Naive B cell (primary cell): ENCODE results near the gene FURIN. TPM values are rescaled to one million over a fixed set of nuclear protein-coding genes. Genes with fewer than 3 reads are reported as not detected.
"Not testable (repeated sequence)": the region's sequence is repeated elsewhere in the genome, so short reads cannot be mapped to it uniquely, and the experiment has no call there.

Source experiments
- ATAC-seq, 2 donors: fragments of 150-1000 bp; cut with Tn5 transposase; 2 replicates each; pipeline ENCODE4 v1.10.0; 2021; ENCODE audit warnings: low read depth in 2 of 2, mild to moderate bottlenecking in 2 of 2, moderate library complexity in 2 of 2
- DNase-seq: peaks from one replicate; pipeline ENCODE4 v3.0.0; 2022
- H3K27ac Mint-ChIP-seq, 6 donors: one replicate each; pipeline ENCODE4 v1.8.0; 2020 to 2022; ENCODE audit warnings: mild to moderate bottlenecking in 6 of 6, mixed read lengths in 6 of 6, moderate library complexity in 5 of 6, inconsistent platforms in 2 of 6
- H3K27me3 Mint-ChIP-seq, 3 donors: one replicate each; pipeline ENCODE4 v1.8.0; 2021 to 2022; ENCODE audit warnings: mixed read lengths in 3 of 3, mild to moderate bottlenecking in 1 of 3
- H3K36me3 Mint-ChIP-seq, 2 donors: one replicate each; pipeline ENCODE4 v1.8.0; 2020 to 2022; ENCODE audit warnings: mixed read lengths in 2 of 2, inconsistent platforms in 1 of 2, mild to moderate bottlenecking in 1 of 2
- H3K4me1 Mint-ChIP-seq, 3 donors: one replicate each; pipeline ENCODE4 v1.8.0; 2020 to 2022; ENCODE audit warnings: mixed read lengths in 3 of 3, inconsistent platforms in 1 of 3, mild to moderate bottlenecking in 1 of 3, moderate library complexity in 1 of 3
- H3K4me3 Mint-ChIP-seq, 8 donors: one replicate each; pipeline ENCODE4 v1.8.0; 2020 to 2022; ENCODE audit warnings: mild to moderate bottlenecking in 8 of 8, mixed read lengths in 8 of 8, moderate library complexity in 8 of 8, inconsistent platforms in 2 of 8
- H3K9me3 Mint-ChIP-seq, 7 donors: one replicate each; pipeline ENCODE4 v1.8.0; 2020 to 2022; ENCODE audit warnings: mixed read lengths in 7 of 7, mild to moderate bottlenecking in 5 of 7, inconsistent platforms in 2 of 7, moderate library complexity in 1 of 7
- polyA plus RNA-seq, 6 donors: library from polyadenylated mRNA; unstranded; fragments of 300-500 nt; fragmentation: Illumina TruSeq; gene quantifications; one replicate each; pipeline ENCODE4 v1.2.3, GENCODE V29; 2021; ENCODE audit warnings: low read depth in 6 of 6

Gene FURIN
- polyA plus RNA-seq, 6 donors from 2014 or later = 3.7 to 9.8 (median 5.8) TPM

DNA sequence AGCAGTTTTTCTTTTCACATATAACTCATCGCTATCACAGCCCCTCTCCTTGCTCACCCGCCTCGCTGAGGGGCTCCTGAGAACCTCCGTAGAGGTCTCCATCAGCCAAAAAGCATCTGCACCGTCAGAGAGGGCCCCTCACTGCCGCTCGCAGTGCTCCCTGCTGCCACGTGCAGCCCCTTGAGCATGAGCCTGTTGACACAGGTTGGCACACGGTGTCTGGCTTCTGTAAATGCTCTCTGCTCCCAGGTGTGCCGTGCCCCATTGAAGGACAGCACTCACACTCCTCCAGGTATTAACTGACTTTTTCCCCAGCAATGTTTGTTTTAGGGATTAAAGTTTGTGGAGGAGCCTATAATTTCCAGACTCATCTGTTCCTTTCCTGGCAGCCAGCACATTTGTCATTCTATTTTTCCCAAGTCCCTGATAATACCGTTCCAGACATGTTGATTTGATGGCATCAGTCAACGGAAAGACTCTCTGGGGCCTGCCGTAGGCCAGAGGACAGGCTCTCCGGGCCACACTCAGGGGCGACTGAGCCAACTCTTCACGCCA, 2.1 kb upstream of the FURIN start:
- Mint-ChIP-seq H3K36me3 (no peaks in the 10 kb centered on the region), H3K9me3 (no peaks in the 10 kb centered on the region), H3K4me3 (no peak overlapping the region), H3K27ac (peak overlapping the region in 1 of 6 donors; percentile 10), H3K27me3 (no peaks in the 10 kb centered on the region), H3K4me1 (peaks cover 31 to 46% (median 33%) of the 10 kb centered on the region in 3 donors)
- ATAC-seq (no peak), DNase-seq (no peak)

DNA sequence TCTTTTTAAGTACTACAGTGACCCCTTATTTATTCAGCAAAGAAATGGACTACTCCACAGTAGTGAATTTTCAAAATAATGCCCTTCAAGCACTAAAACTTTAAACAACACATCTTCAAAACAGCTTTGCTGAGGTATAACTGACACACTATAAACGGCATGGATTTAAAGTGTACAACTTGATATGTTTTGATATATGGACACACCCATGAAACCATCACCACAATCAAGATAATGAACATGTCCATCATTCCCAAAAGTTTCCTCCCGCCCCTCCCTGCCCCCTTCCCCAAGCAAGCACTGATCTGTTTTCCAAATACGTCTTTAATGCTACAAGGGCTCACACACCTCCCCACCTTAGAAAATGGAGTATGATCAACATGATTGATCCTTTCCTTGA, 1.6 kb upstream of the FURIN start:
- Mint-ChIP-seq H3K4me3 (peak overlapping the region in 1 of 8 donors; percentile 25), H3K9me3 (no peaks in the 10 kb centered on the region), H3K27ac (no peak overlapping the region), H3K4me1 (peaks cover 31 to 46% (median 33%) of the 10 kb centered on the region in 3 donors), H3K36me3 (no peaks in the 10 kb centered on the region), H3K27me3 (no peaks in the 10 kb centered on the region)
- DNase-seq (no peak), ATAC-seq (no peak)

DNA sequence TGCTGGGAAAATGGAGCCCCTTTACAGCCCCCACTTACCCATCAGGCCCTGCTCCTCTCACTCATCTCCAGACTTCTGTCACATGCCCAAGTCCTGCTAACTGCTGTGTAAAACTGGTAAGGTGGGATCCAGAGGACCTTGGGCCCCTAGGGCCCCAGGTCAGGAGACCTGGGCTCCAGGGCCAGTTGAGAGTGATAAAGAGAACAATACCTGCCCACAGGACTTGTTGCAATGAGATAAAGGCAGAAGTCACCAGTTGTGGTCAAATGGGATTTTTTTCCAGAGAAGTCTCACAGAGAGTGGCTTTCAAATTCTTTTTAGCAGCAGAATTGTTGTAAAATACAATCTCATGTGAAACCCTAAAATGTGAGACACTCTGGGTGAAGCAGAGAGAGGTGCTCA, 753 bp downstream of the FURIN start:
- DNase-seq = no peak
- Mint-ChIP-seq H3K27me3 (no peaks in the 10 kb centered on the region), H3K4me3 (peak overlapping the region in 7 of 8 donors; percentile 35 to 92 (median 87)), H3K36me3 (no peaks in the 10 kb centered on the region), H3K9me3 (no peaks in the 10 kb centered on the region), H3K4me1 (peaks cover 32 to 50% (median 41%) of the 10 kb centered on the region in 3 donors), H3K27ac (peak overlapping the region in 4 of 6 donors; percentile 19 to 91 (median 50))
- no peak for ATAC-seq

DNA sequence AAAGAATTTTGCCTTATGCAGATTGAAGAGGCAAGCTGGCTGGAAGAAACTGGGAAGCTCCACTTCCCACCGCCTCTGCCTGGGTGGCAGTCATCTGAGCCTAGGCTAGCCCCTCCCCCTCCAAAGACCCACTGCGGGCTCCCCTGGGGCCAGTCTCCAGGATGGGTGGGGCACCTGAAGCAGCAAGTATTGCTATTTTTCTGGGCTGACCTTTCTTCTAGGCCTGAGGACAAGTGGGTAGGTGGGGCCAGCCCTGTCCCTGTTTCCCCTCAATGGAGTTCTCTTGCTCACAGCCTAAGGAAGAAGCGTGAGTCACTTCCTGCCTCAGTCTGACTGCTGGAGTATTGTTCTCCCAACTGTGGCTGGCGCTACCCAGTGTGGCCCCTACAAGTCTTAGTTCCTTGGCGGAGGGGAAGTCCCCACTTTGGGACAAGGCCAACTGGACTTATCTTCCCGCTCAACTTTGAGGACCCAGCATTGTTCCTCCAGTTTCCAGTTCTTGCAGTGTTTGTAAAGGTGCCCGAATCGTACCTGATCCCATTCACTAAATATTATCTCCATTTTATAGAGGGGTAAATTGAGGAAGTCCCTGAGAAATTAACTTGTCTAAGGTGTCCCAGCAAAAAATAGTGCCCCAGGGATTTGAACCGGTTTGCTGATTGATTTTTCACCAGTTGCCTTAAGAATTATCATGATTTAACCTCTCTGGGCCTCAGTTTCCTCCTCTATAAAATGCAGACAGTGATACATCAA, 1.4 kb downstream of the FURIN start:
- no peaks in the 10 kb centered on the region for H3K27me3 Mint-ChIP-seq
- peak in 1 of 2 donors; percentile 20 for ATAC-seq
- DNase-seq = no peak
- peak overlapping the region in 5 of 6 donors; percentile 19 to 91 (median 87) for H3K27ac Mint-ChIP-seq
- H3K9me3 Mint-ChIP-seq = no peaks in the 10 kb centered on the region
- no peaks in the 10 kb centered on the region for H3K36me3 Mint-ChIP-seq
- H3K4me3 Mint-ChIP-seq = peak overlapping the region; percentile 83 to 93 (median 89)
- H3K4me1 Mint-ChIP-seq = peaks cover 32 to 50% (median 41%) of the 10 kb centered on the region in 3 donors

DNA sequence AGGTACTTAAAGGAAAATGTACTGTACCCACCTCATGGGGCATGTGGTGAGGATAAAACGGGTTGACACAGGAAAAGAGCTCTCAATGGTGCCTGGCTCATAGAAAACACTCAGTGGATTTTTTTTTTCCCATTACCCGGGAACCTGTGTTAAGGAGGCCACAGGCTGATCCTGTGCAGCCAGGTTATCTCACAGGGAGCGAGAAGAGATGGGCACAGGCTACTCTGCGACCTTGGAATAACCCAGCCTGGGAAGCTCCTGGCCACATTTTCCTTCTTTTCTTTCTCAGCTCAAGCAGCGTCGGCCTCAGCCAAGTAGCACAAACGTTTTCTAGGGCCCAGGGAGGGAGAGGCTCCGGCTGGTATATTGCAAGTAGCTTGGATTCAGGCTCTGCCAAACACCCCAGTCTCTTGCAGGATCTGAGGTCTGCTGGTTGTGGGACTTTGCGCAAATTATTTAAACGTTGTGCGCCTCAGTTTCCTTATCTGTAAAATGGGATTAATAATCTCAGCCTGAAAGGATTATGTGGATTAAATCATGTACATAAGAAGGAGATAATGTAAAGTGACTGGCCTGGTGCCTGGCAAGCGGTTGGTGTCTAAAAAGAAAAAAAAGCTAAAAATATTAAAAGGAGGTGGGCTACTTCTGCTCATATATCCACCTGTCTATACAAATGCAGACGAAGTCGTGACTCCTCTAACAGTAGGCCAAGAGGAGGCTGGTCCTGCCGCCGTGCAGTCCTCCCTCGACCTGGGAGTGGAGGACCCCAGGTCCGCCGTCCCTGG, 2.2 kb downstream of the FURIN start:
- no peaks in the 10 kb centered on the region for H3K36me3 Mint-ChIP-seq
- peak overlapping the region in 5 of 6 donors; percentile 61 to 93 (median 86) for H3K27ac Mint-ChIP-seq
- ATAC-seq (peak; percentile 34 to 36), DNase-seq (no peak)
- H3K27me3 Mint-ChIP-seq = no peaks in the 10 kb centered on the region
- peaks cover 32 to 49% (median 41%) of the 10 kb centered on the region in 3 donors for H3K4me1 Mint-ChIP-seq
- H3K9me3 Mint-ChIP-seq = no peaks in the 10 kb centered on the region
- peak overlapping the region; percentile 83 to 93 (median 89) for H3K4me3 Mint-ChIP-seq

DNA sequence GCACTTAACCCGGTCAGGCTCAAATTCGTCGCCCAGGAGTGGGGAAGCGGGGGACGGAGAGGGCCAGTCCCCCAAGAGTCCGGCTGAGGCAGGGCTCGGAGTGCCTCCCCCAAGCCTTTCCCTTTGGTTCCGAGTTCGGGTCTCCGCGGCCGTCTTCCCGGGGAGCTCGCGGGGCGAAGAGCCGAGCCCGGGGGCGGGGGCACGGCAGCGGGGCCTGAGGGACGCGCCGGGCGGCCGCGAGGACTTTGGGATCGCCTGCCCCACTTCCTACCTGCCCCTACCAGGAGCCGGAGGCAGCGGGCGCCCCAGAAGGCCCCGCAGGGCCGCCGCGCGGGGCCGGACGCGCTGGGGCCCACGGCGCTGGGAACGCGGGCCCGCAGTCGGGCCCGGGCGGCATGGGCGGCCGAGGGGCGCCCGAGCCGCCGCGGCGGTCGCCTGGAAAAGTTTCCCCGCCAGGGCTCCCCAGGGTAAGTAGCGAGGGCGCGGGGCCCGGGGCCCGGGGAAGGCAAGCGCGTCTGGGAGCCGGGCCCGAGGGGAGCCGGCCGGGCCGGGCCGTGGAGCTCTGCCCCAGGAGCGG, 2.8 kb downstream of the FURIN start:
- Mint-ChIP-seq H3K9me3 (no peaks in the 10 kb centered on the region), H3K27me3 (no peaks in the 10 kb centered on the region)

DNA sequence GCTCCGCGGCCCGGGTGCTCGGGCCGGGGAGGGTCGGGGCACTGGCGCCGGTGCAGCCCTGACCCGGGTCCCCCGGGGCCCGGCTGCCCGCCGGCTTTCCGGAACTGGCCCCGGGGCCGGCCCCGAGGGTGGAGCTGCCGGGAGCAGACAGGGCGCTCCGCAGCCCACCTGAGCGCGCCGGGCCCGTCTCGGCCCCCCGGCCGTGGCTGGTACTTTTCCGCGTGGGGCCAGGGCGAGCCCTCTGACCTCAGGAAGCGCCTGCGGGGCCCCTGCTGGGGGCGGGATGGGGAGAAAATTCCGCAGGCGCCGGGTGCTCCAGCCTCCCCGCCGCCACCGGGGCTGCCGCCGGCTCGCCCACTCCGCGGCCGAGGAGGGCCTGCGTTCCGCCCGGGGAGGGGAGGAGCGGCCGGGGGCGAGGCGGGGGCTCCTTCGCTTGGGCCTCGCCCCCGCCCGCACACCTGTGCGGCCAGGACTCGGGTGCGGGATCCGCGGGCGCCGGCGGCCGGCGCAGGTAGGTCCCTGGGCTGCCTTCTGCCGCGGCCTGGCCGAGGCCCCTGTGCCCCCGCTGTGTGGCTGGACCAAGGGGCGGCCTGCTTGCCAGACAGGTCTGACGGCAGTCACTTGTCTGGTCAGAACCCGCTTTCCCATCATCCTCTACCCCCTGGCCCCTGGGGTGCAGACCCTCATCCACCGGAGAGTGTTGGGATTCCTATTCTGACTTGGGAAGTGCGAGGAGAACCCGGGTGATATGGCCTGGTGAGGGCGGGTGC, 3.5 kb downstream of the FURIN start:
- H3K4me1 Mint-ChIP-seq = peaks cover 35 to 53% (median 41%) of the 10 kb centered on the region in 3 donors
- H3K27ac Mint-ChIP-seq = peak overlapping the region in 4 of 6 donors; percentile 24 to 89 (median 82)
- no peaks in the 10 kb centered on the region for H3K27me3 Mint-ChIP-seq
- H3K4me3 Mint-ChIP-seq = peak overlapping the region; percentile 77 to 93 (median 86)
- no peaks in the 10 kb centered on the region for H3K9me3 Mint-ChIP-seq
- no peak for DNase-seq
- ATAC-seq = peak; percentile 32 to 35
- H3K36me3 Mint-ChIP-seq = peaks cover 0 to 6% of the 10 kb centered on the region in 2 donors

More for the DNA sequence above, 2.8 kb downstream of the FURIN start:
- peak; percentile 53 to 57 for ATAC-seq
- peaks cover 33 to 46% (median 41%) of the 10 kb centered on the region in 3 donors for H3K4me1 Mint-ChIP-seq
- peak overlapping the region in 5 of 6 donors; percentile 61 to 93 (median 86) for H3K27ac Mint-ChIP-seq
- H3K36me3 Mint-ChIP-seq = no peaks in the 10 kb centered on the region
- peak overlapping the region; percentile 83 to 93 (median 89) for H3K4me3 Mint-ChIP-seq
- DNase-seq = peak; percentile 33

DNA sequence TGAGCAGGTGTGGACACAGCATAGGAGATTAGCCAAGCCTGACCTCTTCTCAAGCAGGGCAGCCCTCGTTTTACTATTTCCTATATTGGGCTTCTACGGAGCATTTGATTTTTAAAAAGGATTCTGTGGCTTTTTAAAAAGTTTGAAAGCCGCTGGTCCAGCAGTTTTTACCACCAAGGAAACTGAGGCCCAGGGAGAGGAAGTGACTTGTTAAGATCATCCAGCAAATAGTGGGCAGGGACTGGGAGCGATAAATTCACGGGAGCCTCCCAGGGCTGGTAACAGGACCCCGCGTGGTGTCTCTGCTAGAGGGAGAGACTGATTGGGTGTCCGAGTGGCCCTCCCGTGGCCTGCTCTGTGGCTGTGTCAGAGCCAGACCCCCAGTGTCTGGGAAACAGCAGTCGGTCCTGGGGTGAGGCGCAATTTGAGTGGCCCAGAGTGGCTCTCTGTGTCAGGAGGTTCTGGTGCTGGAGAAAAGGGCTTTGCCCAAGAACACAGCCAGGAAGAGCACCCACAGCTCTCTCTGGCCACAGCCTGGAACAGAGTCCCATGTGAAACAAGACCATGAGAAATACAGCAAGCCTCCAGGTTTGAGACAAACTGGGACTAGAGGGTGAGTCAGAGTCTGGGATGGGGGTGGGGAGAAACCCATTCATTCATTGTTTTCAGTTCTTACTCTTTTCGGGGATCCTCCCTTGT, 4.2 kb downstream of the FURIN start:
- DNase-seq = no peak
- Mint-ChIP-seq H3K36me3 (peaks cover 0 to 11% of the 10 kb centered on the region in 2 donors), H3K9me3 (no peaks in the 10 kb centered on the region), H3K4me3 (peak overlapping the region; percentile 77 to 93 (median 86)), H3K4me1 (peaks cover 35 to 55% (median 41%) of the 10 kb centered on the region in 3 donors), H3K27me3 (no peaks in the 10 kb centered on the region), H3K27ac (peak overlapping the region in 5 of 6 donors; percentile 24 to 89 (median 79))
- ATAC-seq = no peak

DNA sequence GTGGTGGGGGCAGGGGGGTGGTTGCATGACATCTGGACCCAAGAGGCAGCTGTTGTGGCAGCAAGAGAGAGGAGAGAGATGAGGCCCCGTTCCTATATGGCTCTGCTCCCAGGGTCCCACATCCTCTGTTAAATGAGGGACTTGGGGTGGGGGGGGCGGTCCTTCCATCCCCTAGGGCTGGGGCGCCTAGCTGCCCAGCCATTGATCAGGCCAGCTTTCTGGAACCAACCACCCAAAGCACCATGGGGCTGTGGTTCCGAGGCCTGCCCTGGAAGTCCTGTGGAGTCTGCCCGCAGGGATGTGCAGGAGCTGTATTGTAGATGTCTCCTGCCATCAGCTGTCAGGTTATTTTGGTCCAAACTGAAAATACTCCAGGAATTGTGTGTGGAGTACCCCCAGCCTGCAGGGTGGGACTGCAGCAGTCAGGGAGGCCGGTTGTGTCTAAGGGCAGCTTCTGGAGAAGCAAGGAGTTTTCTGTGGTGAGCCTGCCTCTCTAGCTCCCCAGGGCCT, 5.2 kb downstream of the FURIN start:
- DNase-seq = no peak
- H3K27ac Mint-ChIP-seq = no peak overlapping the region
- no peaks in the 10 kb centered on the region for H3K27me3 Mint-ChIP-seq
- ATAC-seq = no peak
- peaks cover 0 to 11% of the 10 kb centered on the region in 2 donors for H3K36me3 Mint-ChIP-seq
- H3K4me1 Mint-ChIP-seq = peaks cover 27 to 47% (median 35%) of the 10 kb centered on the region in 3 donors
- H3K4me3 Mint-ChIP-seq = peak overlapping the region in 6 of 8 donors; percentile 5 to 93 (median 82)
- no peaks in the 10 kb centered on the region for H3K9me3 Mint-ChIP-seq

DNA sequence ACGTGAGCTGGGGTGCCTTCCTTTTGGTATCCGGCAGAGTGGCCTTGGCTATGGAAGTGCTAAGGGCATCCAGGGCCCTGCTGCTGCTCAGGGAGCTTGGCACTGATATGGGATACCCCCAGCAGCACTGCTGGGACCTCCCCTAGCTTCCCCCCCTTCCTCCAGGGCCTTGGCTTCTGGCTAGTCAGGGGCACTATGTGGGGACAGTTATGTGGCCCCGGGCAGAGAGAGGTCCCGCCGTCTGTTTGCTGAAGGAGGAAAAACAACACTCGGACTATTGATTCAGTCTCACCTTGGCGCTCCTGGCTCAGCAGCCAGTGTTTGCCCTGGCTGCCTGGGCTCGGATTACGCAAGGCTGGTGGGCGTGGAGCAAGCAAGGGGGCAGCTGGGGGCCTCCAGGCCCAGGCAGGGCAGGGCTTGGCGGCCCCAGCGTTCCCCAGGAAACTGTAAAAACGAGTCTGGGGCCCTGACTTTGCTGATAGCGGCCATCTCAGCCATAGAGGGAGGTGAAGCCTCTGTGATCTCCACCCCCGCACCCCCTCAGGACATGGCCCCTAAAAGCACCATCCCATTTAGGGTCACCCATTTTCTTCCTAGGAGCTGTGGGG, 5.7 kb downstream of the FURIN start:
- H3K27ac Mint-ChIP-seq = peak overlapping the region in 1 of 6 donors; percentile 42
- no peaks in the 10 kb centered on the region for H3K27me3 Mint-ChIP-seq
- H3K4me3 Mint-ChIP-seq = peak overlapping the region in 3 of 8 donors; percentile 25 to 84 (median 41)
- H3K36me3 Mint-ChIP-seq = peaks cover 0 to 11% of the 10 kb centered on the region in 2 donors
- no peaks in the 10 kb centered on the region for H3K9me3 Mint-ChIP-seq
- no peak for ATAC-seq
- no peak for DNase-seq
- H3K4me1 Mint-ChIP-seq = peaks cover 25 to 41% (median 32%) of the 10 kb centered on the region in 3 donors

DNA sequence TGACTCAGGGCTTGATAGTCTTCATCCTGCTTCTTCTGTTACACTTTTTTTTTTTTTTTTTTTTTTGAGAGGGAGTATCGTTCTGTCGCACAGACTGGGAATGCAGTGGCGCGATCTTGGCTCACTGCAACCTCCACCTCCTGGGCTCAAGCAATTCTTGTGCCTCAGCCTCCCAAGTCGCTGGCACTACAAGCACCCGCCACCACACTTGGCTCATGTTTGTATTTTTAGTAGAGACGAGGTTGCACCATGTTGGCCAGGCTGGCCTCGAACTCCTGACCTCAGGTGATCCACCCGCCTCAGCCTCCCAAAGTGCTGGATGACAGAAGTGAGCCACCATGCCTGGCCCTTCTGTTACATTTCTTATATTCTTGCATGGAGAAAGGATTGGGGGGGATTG, 6.6 kb downstream of the FURIN start:
- not testable (repeated sequence) for H3K9me3 Mint-ChIP-seq
- Mint-ChIP-seq H3K36me3 (peaks cover 0 to 17% of the 10 kb centered on the region in 2 donors), H3K4me3 (peak overlapping the region in 1 of 8 donors; percentile 53)

More for the DNA sequence above, 6.6 kb downstream of the FURIN start:
- Mint-ChIP-seq H3K27ac (peak overlapping the region in 1 of 6 donors; percentile 15), H3K4me1 (peaks cover 17 to 32% (median 23%) of the 10 kb centered on the region in 3 donors)
- not testable (repeated sequence) for H3K27me3 Mint-ChIP-seq, ATAC-seq, DNase-seq
